Right lobe of liver (tissue), 4 donors: ENCODE measurements around the gene IRF1.

Source experiments
- POLR2A ChIP-seq: fragments of 450-650 bp; IDR thresholded peaks from one replicate; pipeline ENCODE4 v1.6.1; 2017; ENCODE audit warnings: antibody characterized with exemption, mild to moderate bottlenecking
- TF ChIP-seq, protein P1 (sequence below), 4 donors: fragments of 200-600 bp in 3 of 4; fragments of 450-650 bp in 1 of 4; IDR thresholded peaks; one replicate each; pipeline versions ENCODE4 v1.5.1 to v1.8.0; 2016 to 2022; ENCODE audit warnings: antibody characterized with exemption in 4 of 4, mild to moderate bottlenecking in 2 of 4
- donor health status: DM: no; HTN: no; CAD: no.
- donor health status: DM: no; HTN: no; CAD: no.
- donor health status: DM: no; HTN: yes; CAD: no.

- TF ChIP-seq, protein P1, sequence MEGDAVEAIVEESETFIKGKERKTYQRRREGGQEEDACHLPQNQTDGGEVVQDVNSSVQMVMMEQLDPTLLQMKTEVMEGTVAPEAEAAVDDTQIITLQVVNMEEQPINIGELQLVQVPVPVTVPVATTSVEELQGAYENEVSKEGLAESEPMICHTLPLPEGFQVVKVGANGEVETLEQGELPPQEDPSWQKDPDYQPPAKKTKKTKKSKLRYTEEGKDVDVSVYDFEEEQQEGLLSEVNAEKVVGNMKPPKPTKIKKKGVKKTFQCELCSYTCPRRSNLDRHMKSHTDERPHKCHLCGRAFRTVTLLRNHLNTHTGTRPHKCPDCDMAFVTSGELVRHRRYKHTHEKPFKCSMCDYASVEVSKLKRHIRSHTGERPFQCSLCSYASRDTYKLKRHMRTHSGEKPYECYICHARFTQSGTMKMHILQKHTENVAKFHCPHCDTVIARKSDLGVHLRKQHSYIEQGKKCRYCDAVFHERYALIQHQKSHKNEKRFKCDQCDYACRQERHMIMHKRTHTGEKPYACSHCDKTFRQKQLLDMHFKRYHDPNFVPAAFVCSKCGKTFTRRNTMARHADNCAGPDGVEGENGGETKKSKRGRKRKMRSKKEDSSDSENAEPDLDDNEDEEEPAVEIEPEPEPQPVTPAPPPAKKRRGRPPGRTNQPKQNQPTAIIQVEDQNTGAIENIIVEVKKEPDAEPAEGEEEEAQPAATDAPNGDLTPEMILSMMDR (IDR thresholded peaks at IDR 0.05) = peak in 2 of 4 donors; percentile 8 to 47
- peak; percentile 38 for TF ChIP-seq POLR2A
These were observed 30.4 kb downstream of the IRF1 start for GRCh38 chr5:132459983-132460838.
